H1 (cell line): ENCODE results near the gene DCPS. TPM values are rescaled to one million over a fixed set of nuclear protein-coding genes. Genes with fewer than 3 reads are reported as not detected.

Experiments
- CTCF ChIA-PET: fragments of 300-600 bp; sonication (Branson Sonifier 250); formaldehyde crosslinking; loops from one replicate; lab custom pipeline; 2021; ENCODE audit not compliant: partially characterized antibody; lab: Charles Lee
- POLR2A ChIA-PET: fragments of 300-600 bp; sonication (Branson Sonifier 250); formaldehyde crosslinking; loops from one replicate; lab custom pipeline; 2021; ENCODE audit warnings: inconsistent platforms; ENCODE audit not compliant: partially characterized antibody; lab: Charles Lee
- DNase-seq, 2 experiments: peaks; one replicate each; pipeline versions ENCODE4 v3.0.0 to v3.0.0-alpha.2; 2010 to 2022; ENCODE audit warnings: low spot score in 2 of 2, low read depth in 1 of 2, mixed read lengths in 1 of 2
- FAIRE-seq: peaks from 2 replicates; lab custom pipeline; 2011; peaks lifted over from hg19 to GRCh38; lab: Jason Lieb, UNC
- H2AFZ ChIP-seq: 2 replicates; pipeline ENCODE4 v1.8.1; 2012; ENCODE audit warnings: low read length, inconsistent platforms
- H2AK5ac ChIP-seq: 2 replicates; pipeline ENCODE4 v1.6.1; 2013; ENCODE audit warnings: low read depth, low read length
- H2BK120ac ChIP-seq: replicated peaks from 2 replicates; pipeline ENCODE3; 2013; ENCODE audit warnings: low read depth, low read length, inconsistent platforms
- H2BK12ac ChIP-seq: 2 replicates; pipeline ENCODE4 v1.6.1; 2013; ENCODE audit warnings: low read depth, low read length
- H2BK15ac ChIP-seq: 2 replicates; pipeline ENCODE4 v1.6.1; 2013; ENCODE audit warnings: low read length
- H2BK20ac ChIP-seq: 2 replicates; pipeline ENCODE4 v1.6.1; 2013; ENCODE audit warnings: low read length
- H2BK5ac ChIP-seq: 2 replicates; pipeline ENCODE4 v1.6.1; 2013; ENCODE audit warnings: low read depth, low read length
- H3K14ac ChIP-seq: 2 replicates; pipeline ENCODE4 v1.6.1; 2013; ENCODE audit warnings: inconsistent platforms; ENCODE audit not compliant: insufficient read length
- H3K18ac ChIP-seq: 2 replicates; pipeline ENCODE4 v1.6.1; 2013; ENCODE audit warnings: low read length; ENCODE audit errors: extremely low read depth
- H3K23ac ChIP-seq: 2 replicates; pipeline ENCODE4 v1.6.1; 2013; ENCODE audit warnings: inconsistent platforms; ENCODE audit not compliant: insufficient read length
- H3K23me2 ChIP-seq: 2 replicates; pipeline ENCODE4 v1.6.1; 2013; ENCODE audit warnings: low read depth, low read length
- H3K27ac ChIP-seq: 2 replicates; pipeline ENCODE4 v1.6.1; 2011; ENCODE audit warnings: low read depth, low read length, inconsistent platforms
- H3K27me3 ChIP-seq, 4 experiments: replicated peaks in 1 of 4; 1 replicate in 1 of 4; 2 replicates in 3 of 4; pipeline versions ENCODE4 v1.6.1 to v1.8.1; 2011 to 2013; ENCODE audit warnings: low read length in 3 of 4, mild to moderate bottlenecking in 3 of 4, inconsistent platforms in 2 of 4, mixed read lengths in 2 of 4, moderate library complexity in 1 of 4; ENCODE audit not compliant: control insufficient read depth in 3 of 4, insufficient read depth in 3 of 4; ENCODE audit errors: extremely low read depth in 1 of 4
- H3K36me3 ChIP-seq, 4 experiments: 2 replicates each; pipeline versions ENCODE4 v1.6.1 to v1.8.1; 2011 to 2013; ENCODE audit warnings: mild to moderate bottlenecking in 4 of 4, low read length in 3 of 4, moderate library complexity in 2 of 4, control low read depth in 1 of 4, inconsistent platforms in 1 of 4; ENCODE audit not compliant: insufficient read depth in 4 of 4, control insufficient read depth in 2 of 4
- H3K4ac ChIP-seq: replicated peaks from 2 replicates; pipeline ENCODE3; 2013; ENCODE audit warnings: low read length, low read depth, mixed read lengths, inconsistent platforms; ENCODE audit not compliant: insufficient read length
- H3K4me1 ChIP-seq, 4 experiments: replicated peaks in 1 of 4; 1 replicate in 1 of 4; 2 replicates in 3 of 4; pipeline versions ENCODE4 v1.6.1 to v1.8.1; 2011 to 2013; ENCODE audit warnings: low read length in 3 of 4, inconsistent platforms in 2 of 4, mixed read lengths in 1 of 4; ENCODE audit not compliant: insufficient read depth in 4 of 4, control insufficient read depth in 3 of 4
- H3K4me2 ChIP-seq, 2 experiments: 2 replicates each; pipeline versions ENCODE4 v1.6.1 to v1.8.1; 2011 to 2013; ENCODE audit warnings: low read depth in 2 of 2, low read length in 2 of 2, control low read depth in 1 of 2, inconsistent platforms in 1 of 2, mild to moderate bottlenecking in 1 of 2; ENCODE audit not compliant: insufficient read depth in 1 of 2
- H3K4me3 ChIP-seq, 4 experiments: fragments of 200-600, 300-600 bp in 1 of 4; sonication (generic), shearing (Covaris generic), sonication (Bioruptor Twin) in 1 of 4; 2 replicates each; pipeline versions ENCODE4 v1.5.1 to v1.8.1; 2011 to 2016; ENCODE audit warnings: low read length in 4 of 4, low read depth in 3 of 4, control low read depth in 2 of 4, inconsistent platforms in 2 of 4, mild to moderate bottlenecking in 2 of 4, mixed read lengths in 1 of 4, moderate library complexity in 1 of 4; ENCODE audit not compliant: insufficient read depth in 2 of 4; ENCODE audit errors: extremely low read depth in 1 of 4
- H3K56ac ChIP-seq: replicated peaks from 2 replicates; pipeline ENCODE3; 2013; ENCODE audit warnings: low read depth, mild to moderate bottlenecking, mixed read lengths, low read length, inconsistent platforms; ENCODE audit not compliant: insufficient read length
- H3K79me1 ChIP-seq: 2 replicates; pipeline ENCODE4 v1.6.1; 2013; ENCODE audit warnings: low read depth, low read length, control low read depth
- H3K79me2 ChIP-seq, 2 experiments: 2 replicates each; pipeline versions ENCODE4 v1.6.1 to v1.8.1; 2012 to 2013; ENCODE audit warnings: low read length in 2 of 2, mild to moderate bottlenecking in 2 of 2, inconsistent platforms in 1 of 2; ENCODE audit not compliant: insufficient read depth in 2 of 2, control insufficient read depth in 1 of 2
- H3K9ac ChIP-seq, 4 experiments: replicated peaks in 1 of 4; 1 replicate in 1 of 4; 2 replicates in 3 of 4; pipeline versions ENCODE4 v1.6.1 to v1.8.1; 2011 to 2013; ENCODE audit warnings: low read depth in 3 of 4, low read length in 3 of 4, control low read depth in 2 of 4, mild to moderate bottlenecking in 2 of 4, moderate library complexity in 2 of 4, inconsistent platforms in 1 of 4; ENCODE audit errors: extremely low read depth in 1 of 4
- H3K9me3 ChIP-seq, 2 experiments: 2 replicates each; pipeline versions ENCODE4 v1.6.1 to v1.8.1; 2012 to 2013; ENCODE audit warnings: mild to moderate bottlenecking in 2 of 2, moderate library complexity in 2 of 2, control low read depth in 1 of 2, inconsistent platforms in 1 of 2, low read depth in 1 of 2, low read length in 1 of 2, mixed read lengths in 1 of 2; ENCODE audit not compliant: insufficient read depth in 2 of 2
- H4K20me1 ChIP-seq, 2 experiments: replicated peaks in 1 of 2; 2 replicates each; pipeline versions ENCODE3 to v1.8.1; 2011 to 2013; ENCODE audit warnings: inconsistent platforms in 2 of 2, low read length in 2 of 2, mild to moderate bottlenecking in 1 of 2; ENCODE audit not compliant: insufficient read depth in 2 of 2, control insufficient read depth in 1 of 2
- H4K5ac ChIP-seq: 2 replicates; pipeline ENCODE4 v1.6.1; 2013; ENCODE audit warnings: low read length, low read depth, mixed read lengths, inconsistent platforms; ENCODE audit not compliant: insufficient read length
- H4K8ac ChIP-seq: 2 replicates; pipeline ENCODE4 v1.8.0; 2013; ENCODE audit warnings: mild to moderate bottlenecking, moderate library complexity, low read length, inconsistent platforms; ENCODE audit not compliant: insufficient read depth; ENCODE audit errors: extremely low read depth
- H4K91ac ChIP-seq: replicated peaks from 2 replicates; pipeline ENCODE3; 2013; ENCODE audit warnings: low read length, mixed read lengths, inconsistent platforms; ENCODE audit not compliant: insufficient read length
- CBX8 ChIP-seq: fragments of 300-800, 300-1000 bp; sonication (generic); IDR thresholded peaks from 2 replicates; pipeline ENCODE4 v1.7.1; 2016; ENCODE audit warnings: low read depth, low read length, borderline replicate concordance
- EGR1 ChIP-seq: IDR thresholded peaks from 2 replicates; pipeline ENCODE4 v1.6.1; 2011; ENCODE audit warnings: low read depth, low read length, borderline replicate concordance
- FOSL1 ChIP-seq: IDR thresholded peaks from 2 replicates; pipeline ENCODE4 v1.6.1; 2011; ENCODE audit warnings: mild to moderate bottlenecking, low read depth, low read length, moderate library complexity; ENCODE audit not compliant: insufficient read depth
- GTF2F1 ChIP-seq: IDR thresholded peaks from 2 replicates; pipeline ENCODE4 v1.6.1; 2012; ENCODE audit warnings: low read depth, low read length, improper control_type of control experiment, borderline replicate concordance
- MAFK ChIP-seq: IDR thresholded peaks from 2 replicates; pipeline ENCODE4 v1.6.1; 2012; ENCODE audit warnings: low read depth, mild to moderate bottlenecking, improper control_type of control experiment, low read length
- RNF2 ChIP-seq: fragments of 200-900, 300-1000 bp; sonication (generic); IDR thresholded peaks from 2 replicates; pipeline ENCODE4 v1.7.1; 2016; ENCODE audit warnings: borderline replicate concordance, low read depth, mild to moderate bottlenecking, antibody characterized with exemption, low read length; ENCODE audit not compliant: poor library complexity, severe bottlenecking; ENCODE audit errors: missing control alignments
- RXRA ChIP-seq: IDR thresholded peaks from 2 replicates; pipeline ENCODE4 v1.6.1; 2011; ENCODE audit warnings: low read depth, mild to moderate bottlenecking, low read length, moderate library complexity; ENCODE audit not compliant: insufficient read depth
- YY1 ChIP-seq: IDR thresholded peaks from 2 replicates; pipeline ENCODE4 v1.6.1; 2011; ENCODE audit warnings: low read depth, mild to moderate bottlenecking, low read length
- WGBS, 2 experiments: shearing (Covaris generic) in 1 of 2; methylation state at CpG; one replicate each; pipeline versions ENCODE4 v1.1.6 to v1.1.7; 2013 to 2015; ENCODE audit warnings: low lambda C conversion rate in 2 of 2, mixed read lengths in 2 of 2, inconsistent platforms in 1 of 2, low coverage in 1 of 2, missing lambda C conversion rate in 1 of 2; ENCODE audit not compliant: insufficient replicate concordance in 2 of 2, insufficient coverage in 1 of 2, insufficient read length in 1 of 2; ENCODE audit errors: extremely low coverage in 1 of 2, missing lambda C conversion rate in 1 of 2; 5-methylcytosine and 5-hydroxymethylcytosine counted together
- polyA plus RNA-seq, 7 experiments: library from polyadenylated mRNA; depleted of rRNA in 3 of 7; stranded (reverse) in 5 of 7; unstranded in 2 of 7; fragments of >200 nt in 5 of 7; fragments of 200-250 nt in 2 of 7; gene quantifications; 1 replicate in 5 of 7; 2 replicates in 1 of 7; 4 replicates in 1 of 7; pipeline versions ENCODE4 v1.2.1 to v1.2.3, GENCODE V29; 2011 to 2013; ENCODE audit warnings: missing spikeins in 2 of 7, mixed read lengths in 2 of 7
- total RNA-seq: library from RNA; stranded (reverse); fragmentation: NEBNext Ultra II Directional; extraction: Animal tissue kit (Norgen Biotek cat#: 25700); gene quantifications from 2 replicates; pipeline ENCODE4 v1.2.1, GENCODE V29; 2021

The DCPS gene
- total and polyA plus RNA-seq, 2 of the 8 experiments (the other 6 are each of a cell fraction or from before 2014, with no cell fraction given), result 24.6 to 55.2 TPM

DNA sequence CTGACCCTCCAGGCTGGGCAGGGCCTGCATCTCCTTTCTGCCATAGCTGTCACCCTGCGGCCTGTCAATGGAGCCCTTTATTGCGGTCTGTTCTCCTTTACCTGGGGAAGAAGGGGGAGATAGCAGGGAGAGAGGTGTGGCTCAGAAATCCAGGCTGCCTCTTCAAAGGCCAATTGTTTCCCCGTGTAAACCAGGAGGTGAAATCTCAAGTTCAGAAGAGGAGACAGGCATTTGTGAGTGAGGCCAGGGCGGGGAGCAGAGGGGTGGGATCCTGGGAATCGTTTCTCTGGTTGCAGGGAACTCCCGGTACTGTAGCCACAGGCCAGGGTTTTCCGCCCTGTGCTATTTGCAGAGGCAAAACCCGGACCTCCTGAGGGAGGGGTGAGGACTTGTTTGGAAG, 9.1 kb downstream of the DCPS start:
- Histone ChIP-seq H3K23ac (no peak overlapping the region), H4K20me1 (peaks cover 0 to 1% of the 10 kb centered on the region in 2 experiments), H3K9me3 (no peaks in the 10 kb centered on the region), H2BK120ac (no peak overlapping the region), H2AK5ac (no peak overlapping the region), H3K14ac (no peak overlapping the region), H2BK15ac (no peak overlapping the region), H3K4me1 (no peaks in the 10 kb centered on the region), H3K27ac (no peak overlapping the region), H2AFZ (no peak overlapping the region), H2BK5ac (no peak overlapping the region), H4K8ac (no peak overlapping the region), H3K79me2 (no peaks in the 10 kb centered on the region), H3K4me2 (no peak overlapping the region), H3K4me3 (no peak overlapping the region), H3K36me3 (peaks cover 0 to 4% (median 2%) of the 10 kb centered on the region in 4 experiments; a peak in 2 of 8 replicates), H4K5ac (no peak overlapping the region), H2BK12ac (no peak overlapping the region), H3K23me2 (no peaks in the 10 kb centered on the region), H2BK20ac (no peak overlapping the region), H3K27me3 (no peaks in the 10 kb centered on the region), H3K79me1 (no peaks in the 10 kb centered on the region), H3K4ac (no peak overlapping the region), H4K91ac (no peak overlapping the region), H3K56ac (no peak overlapping the region), H3K18ac (no peak overlapping the region), H3K9ac (no peak overlapping the region)
- CTCF ChIA-PET, result interaction anchor here (1.0 to 4.1 kb wide), 6 partner anchors 80 to 177 kb away, joined by 3 to 31 read pairs (median 13); no protein-coding TSS in a partner anchor
- FAIRE-seq (no peak), DNase-seq (no peak)
- POLR2A ChIA-PET, result interaction anchor here (0.6 to 1.1 kb wide), 2 partner anchors 9 to 18 kb away, joined by 3 read pairs; partner anchors contain the start of gene DCPS
- 91% methylated on average over 8 of the region's 8 CpGs; no CpG with 5 or more reads in 1 of the 2 experiments for WGBS, 2 experiments
- no peak for TF ChIP-seq EGR1
- no peak for TF ChIP-seq RNF2
- no peak for TF ChIP-seq RXRA
- no peak for TF ChIP-seq YY1
- TF ChIP-seq GTF2F1, result no peak
- no peak for TF ChIP-seq CBX8
- no peak for TF ChIP-seq MAFK
- no peak for TF ChIP-seq FOSL1
